K562 (cell line): ENCODE results near the gene DND1. TPM values are rescaled to one million over a fixed set of nuclear protein-coding genes. Genes with fewer than 3 reads are reported as not detected.

ENCODE experiments used
- CLOCK ChIP-seq: fragments of 250-450 bp; sonication (Bioruptor Pico); IDR thresholded peaks from 2 replicates; pipeline ENCODE4 v1.4.0; 2020; ENCODE audit warnings: mild to moderate bottlenecking, moderate library complexity, borderline replicate concordance
- JUN ChIP-seq, 2 experiments: sonication (generic) in 1 of 2; formaldehyde crosslinking in 1 of 2; IDR thresholded peaks; 2 replicates each; pipeline versions ENCODE4 v1.6.1 to v1.8.0; 2012 to 2022; ENCODE audit warnings: borderline replicate concordance in 2 of 2, mild to moderate bottlenecking in 2 of 2, improper control_type of control experiment in 1 of 2, low read depth in 1 of 2, low read length in 1 of 2, missing genetic modification reagents in 1 of 2
- KDM5B ChIP-seq: fragments of 200-600 bp; sonication (generic); IDR thresholded peaks from 2 replicates; pipeline ENCODE4 v1.6.1; 2012; ENCODE audit warnings: low read depth, mild to moderate bottlenecking, moderate library complexity, low read length, control low read depth, inconsistent platforms; ENCODE audit not compliant: insufficient replicate concordance
- MEIS2 ChIP-seq: fragments of 450-650 bp; IDR thresholded peaks from 2 replicates; pipeline ENCODE4 v1.6.1; 2014; ENCODE audit warnings: mild to moderate bottlenecking; ENCODE audit not compliant: partially characterized antibody
- RFX5 ChIP-seq: IDR thresholded peaks from 2 replicates; pipeline ENCODE4 v1.6.1; 2011; ENCODE audit warnings: low read depth, mild to moderate bottlenecking, improper control_type of control experiment, low read length
- RREB1 ChIP-seq: fragments of 250-450 bp; sonication (Bioruptor Pico); IDR thresholded peaks from 2 replicates; pipeline ENCODE4 v1.4.0; 2020
- SMARCA4 ChIP-seq: fragments of 450-650 bp; IDR thresholded peaks from 2 replicates; pipeline ENCODE4 v1.6.1; 2016
- THAP12 ChIP-seq: fragments of 250-450 bp; sonication (Bioruptor Pico); IDR thresholded peaks from 2 replicates; pipeline ENCODE4 v1.9.0; 2021; ENCODE audit warnings: mild to moderate bottlenecking, inconsistent platforms
- ZKSCAN1 ChIP-seq: fragments of 150-350 bp; IDR thresholded peaks from 2 replicates; pipeline ENCODE4 v1.6.1; 2016; ENCODE audit warnings: low read depth, low read length
- ZNF134 ChIP-seq: fragments of 250-450 bp; sonication (Bioruptor Pico); conservative IDR thresholded peaks from 2 replicates; pipeline ENCODE4 v1.4.0; 2020
- ZNF282 ChIP-seq: sonication (generic); formaldehyde crosslinking; IDR thresholded peaks from 2 replicates; pipeline ENCODE4 v1.8.1; 2023; ENCODE audit warnings: missing genetic modification reagents
- ZNF639 ChIP-seq, 2 experiments: fragments of 200-800 bp in 1 of 2; sonication (Bioruptor generic) in 1 of 2; sonication (generic) in 1 of 2; formaldehyde crosslinking in 1 of 2; IDR thresholded peaks in 1 of 2; conservative IDR thresholded peaks in 1 of 2; 2 replicates each; pipeline versions ENCODE4 v1.5.0 to v1.6.1; 2016 to 2020; ENCODE audit warnings: missing compliant biosample characterization in 1 of 2, missing genetic modification characterization in 1 of 2, missing genetic modification reagents in 1 of 2
- polyA plus RNA-seq, 8 experiments: library from polyadenylated mRNA; depleted of rRNA in 4 of 8; stranded (reverse) in 5 of 8; unstranded in 3 of 8; fragments of >200 nt; fragmentation: Nextera tagmentation in 2 of 8; fragmentation: Illumina TruSeq in 1 of 8; extraction: Ambion mirVana in 2 of 8; extraction: Trizol in 1 of 8; gene quantifications; 2 replicates each; pipeline versions ENCODE4 v1.2.1 to v1.2.3, GENCODE V29; 2011 to 2014; ENCODE audit warnings: inconsistent platforms in 1 of 8, missing spikeins in 1 of 8
- total RNA-seq, 7 experiments: library from RNA; depleted of rRNA in 6 of 7; stranded (reverse); fragments of >200 nt in 6 of 7; fragmentation: Illumina TruSeq in 2 of 7; extraction: Trizol in 2 of 7; gene quantifications; 2 replicates each; pipeline versions ENCODE4 v1.2.1 to v1.2.3, GENCODE V29; 2011 to 2021; ENCODE audit warnings: low replicate concordance in 1 of 7

DND1 gene
- total and polyA plus RNA-seq, 9 of the 15 experiments (the other 6 are each of a cell fraction or from before 2014, with no cell fraction given), result 0.37 to 2.0 (median 0.90) TPM; not detected in 3

- TF ChIP-seq JUN (IDR thresholded peaks at IDR 0.05; ENCODE audit: borderline replicate concordance, low read depth, low read length) (peak; percentile 3; the same call in 1 of the 2 replicates), JUN (CRISPR knock-in tag; IDR thresholded peaks at IDR 0.05; ENCODE audit: borderline replicate concordance) (no peak), ZNF639 (CRISPR knock-in tag; conservative IDR thresholded peaks at IDR 0.05 in 1 of 2, IDR thresholded peaks at IDR 0.05 in 1 of 2) (0 out of 4 replicates have a peak, but pooled peaks of 1 of the 2 experiments have one; percentile 51), KDM5B (peak; percentile 94), MEIS2 (peak; percentile 84), ZKSCAN1 (0 out of 2 replicates have a peak, but pooled peaks have one; percentile 40), ZNF282 (CRISPR knock-in tag) (no peak), RREB1 (CRISPR knock-in tag) (no peak; the same call in 1 of the 2 replicates), THAP12 (CRISPR knock-in tag) (peak; percentile 61), SMARCA4 (peak; percentile 37; the same call in 1 of the 2 replicates), ZNF134 (peak; percentile 70), CLOCK (CRISPR knock-in tag) (no peak), RFX5 (no peak)
Observed at GRCh38 chr5:140664359-140665119, 8.8 kb downstream of the DND1 start, which contains the start of gene WDR55 (continued).
